ENCODE measurements around the gene EIF3I. TPM values are rescaled to one million over a fixed set of nuclear protein-coding genes. Genes with fewer than 3 reads are reported as not detected.

The EIF3I gene
- total RNA-seq, 1 donor from 2014 or later, result 143 TPM

- H3K27ac Mint-ChIP-seq, result peak overlapping the region; percentile 71
- peaks cover 18% of the 10 kb centered on the region for H3K4me1 Mint-ChIP-seq (ENCODE audit: low read depth)
These were observed 21.0 kb upstream of the EIF3I start for GRCh38 chr1:32201011-32201855.

GRCh38 chr1:32204943-32205361 lies 17.3 kb upstream of the EIF3I start:
- Mint-ChIP-seq H3K4me1 (ENCODE audit: low read depth) (peaks cover 19% of the 10 kb centered on the region), H3K4me3 (ENCODE audit: low read depth) (peak overlapping the region; percentile 88), H3K36me3 (ENCODE audit: insufficient read depth) (peaks cover 1% of the 10 kb centered on the region), H3K27me3 (no peaks in the 10 kb centered on the region), H3K27ac (peak overlapping the region; percentile 94), H3K9me3 (ENCODE audit: low read depth) (no peaks in the 10 kb centered on the region)
- DNase-seq (ENCODE audit: low spot score, unreplicated experiment), result no peak
- no peak for TF ChIP-seq CTCF (IDR thresholded peaks at IDR 0.05; ENCODE audit: unreplicated experiment)

More at GRCh38 chr1:32201011-32201855, 21.0 kb upstream of the EIF3I start:
- Mint-ChIP-seq H3K36me3 (ENCODE audit: insufficient read depth) (peaks cover 3% of the 10 kb centered on the region), H3K4me3 (ENCODE audit: low read depth) (peak overlapping the region; percentile 84), H3K9me3 (ENCODE audit: low read depth) (no peaks in the 10 kb centered on the region), H3K27me3 (no peaks in the 10 kb centered on the region)
- DNase-seq (ENCODE audit: low spot score, unreplicated experiment), result peak; percentile 38
- peak; percentile 15 for TF ChIP-seq CTCF (IDR thresholded peaks at IDR 0.05; ENCODE audit: unreplicated experiment)

- peak; percentile 87 for DNase-seq (ENCODE audit: low spot score, unreplicated experiment)
- H3K9me3 Mint-ChIP-seq (ENCODE audit: low read depth), result no peaks in the 10 kb centered on the region
- H3K4me3 Mint-ChIP-seq (ENCODE audit: low read depth), result peak within 1 kb of the TSS; percentile 88
- H3K27me3 Mint-ChIP-seq, result no peaks in the 10 kb centered on the region
- H3K4me1 Mint-ChIP-seq (ENCODE audit: low read depth), result peaks cover 13% of the 10 kb centered on the region
- peaks cover 1% of the 10 kb centered on the region for H3K36me3 Mint-ChIP-seq (ENCODE audit: insufficient read depth)
- peak; percentile 48 for TF ChIP-seq CTCF (IDR thresholded peaks at IDR 0.05; ENCODE audit: unreplicated experiment)
- peak within 1 kb of the TSS; percentile 94 for H3K27ac Mint-ChIP-seq
These were observed 16.5 kb upstream of the EIF3I start, which contains the start of gene IQCC for GRCh38 chr1:32205401-32206370. TSS of gene IQCC (plus strand) at chr1:32205671. CDS start at chr1:32205682, 11 bp downstream.

GRCh38 chr1:32208469-32208868 lies 13.7 kb upstream of the EIF3I start:
- no peak for DNase-seq (ENCODE audit: low spot score, unreplicated experiment)
- H3K9me3 Mint-ChIP-seq (ENCODE audit: low read depth), result no peaks in the 10 kb centered on the region
- H3K27ac Mint-ChIP-seq, result no peak overlapping the region
- no peaks in the 10 kb centered on the region for H3K27me3 Mint-ChIP-seq
- TF ChIP-seq CTCF (IDR thresholded peaks at IDR 0.05; ENCODE audit: unreplicated experiment), result no peak
- H3K36me3 Mint-ChIP-seq (ENCODE audit: insufficient read depth), result peaks cover 1% of the 10 kb centered on the region
- no peak overlapping the region for H3K4me3 Mint-ChIP-seq (ENCODE audit: low read depth)
- H3K4me1 Mint-ChIP-seq (ENCODE audit: low read depth), result peaks cover 8% of the 10 kb centered on the region

- DNase-seq (ENCODE audit: low spot score, unreplicated experiment), result no peak
- no peak for TF ChIP-seq CTCF (IDR thresholded peaks at IDR 0.05; ENCODE audit: unreplicated experiment)
- H3K36me3 Mint-ChIP-seq (ENCODE audit: insufficient read depth), result peaks cover 1% of the 10 kb centered on the region
- no peaks in the 10 kb centered on the region for H3K27me3 Mint-ChIP-seq
- peaks cover 8% of the 10 kb centered on the region for H3K4me1 Mint-ChIP-seq (ENCODE audit: low read depth)
- H3K9me3 Mint-ChIP-seq (ENCODE audit: low read depth), result no peaks in the 10 kb centered on the region
- no peak within 1 kb of the TSS for H3K27ac Mint-ChIP-seq
- no peak within 1 kb of the TSS for H3K4me3 Mint-ChIP-seq (ENCODE audit: low read depth)
These were observed 13.3 kb upstream of the EIF3I start, which contains the start of gene DCDC2B for GRCh38 chr1:32208891-32209328. TSS of gene DCDC2B (plus strand) at chr1:32209089. CDS start at chr1:32209094, 5 bp downstream.
